Hepatocyte (in vitro differentiated cells): Measurements from ENCODE around the gene KLHL36. TPM values are rescaled to one million over a fixed set of nuclear protein-coding genes. Genes with fewer than 3 reads are reported as not detected.
"Not testable (repeated sequence)": the region's sequence is repeated elsewhere in the genome, so short reads cannot be mapped to it uniquely, and the experiment has no call there.

Experiments
- DNase-seq: peaks from one replicate; pipeline ENCODE4 v3.0.0-alpha.2; 2016; ENCODE audit warnings: low spot score
- H2AFZ ChIP-seq: fragments of 200-600 bp; sonication (generic); 2 replicates; pipeline ENCODE4 v1.6.0; 2016; ENCODE audit warnings: antibody characterized with exemption, mild to moderate bottlenecking
- H3K27ac ChIP-seq: fragments of 200-600 bp; sonication (generic); 2 replicates; pipeline ENCODE4 v1.5.1; 2016; ENCODE audit warnings: mild to moderate bottlenecking
- H3K27me3 ChIP-seq: fragments of 200-600 bp; sonication (generic); 2 replicates; pipeline ENCODE4 v1.6.1; 2016
- H3K36me3 ChIP-seq: fragments of 200-600 bp; sonication (generic); replicated peaks from 2 replicates; pipeline ENCODE4 v1.5.1; 2016; ENCODE audit warnings: low read depth; ENCODE audit not compliant: insufficient read depth
- H3K4me1 ChIP-seq: fragments of 200-600 bp; sonication (generic); 2 replicates; pipeline ENCODE4 v1.5.1; 2016; ENCODE audit warnings: mild to moderate bottlenecking, moderate library complexity; ENCODE audit not compliant: insufficient read depth
- H3K4me2 ChIP-seq: fragments of 200-600 bp; sonication (generic); 2 replicates; pipeline ENCODE4 v1.6.0; 2016
- H3K4me3 ChIP-seq: fragments of 200-600 bp; sonication (generic); 2 replicates; pipeline ENCODE4 v1.5.1; 2016; ENCODE audit warnings: mild to moderate bottlenecking
- H3K79me2 ChIP-seq: fragments of 200-600 bp; sonication (generic); 2 replicates; pipeline ENCODE4 v1.6.0; 2017; ENCODE audit warnings: mild to moderate bottlenecking
- H3K9me2 ChIP-seq: fragments of 200-600 bp; sonication (generic); replicated peaks from 2 replicates; pipeline ENCODE4 v1.6.0; 2017; ENCODE audit warnings: mild to moderate bottlenecking; ENCODE audit not compliant: insufficient read depth
- H3K9me3 ChIP-seq: fragments of 200-600 bp; sonication (generic); 2 replicates; pipeline ENCODE4 v1.5.1; 2016; ENCODE audit warnings: low read depth, mild to moderate bottlenecking
- H4K20me1 ChIP-seq: fragments of 200-600 bp; sonication (generic); 2 replicates; pipeline ENCODE4 v1.6.0; 2016; ENCODE audit warnings: mild to moderate bottlenecking; ENCODE audit not compliant: insufficient read depth, poor library complexity, severe bottlenecking
- EZH2 ChIP-seq: fragments of 200-600 bp; sonication (generic); IDR thresholded peaks from 2 replicates; pipeline ENCODE4 v1.6.1; 2016; ENCODE audit warnings: antibody characterized with exemption, mild to moderate bottlenecking, borderline replicate concordance
- EZH2phosphoT487 ChIP-seq: fragments of 200-600 bp; sonication (generic); IDR thresholded peaks from one replicate; pipeline ENCODE4 v1.6.1; 2018; ENCODE audit warnings: antibody characterized with exemption, mild to moderate bottlenecking, low read depth, moderate library complexity; ENCODE audit not compliant: unreplicated experiment, severe bottlenecking
- whole genome bisulfite sequencing: methylation state at CpG from one replicate; pipeline ENCODE4 v1.1.6; 2016; ENCODE audit warnings: low lambda C conversion rate; ENCODE audit errors: missing lambda C conversion rate; 5-methylcytosine and 5-hydroxymethylcytosine counted together
- polyA plus RNA-seq: library from polyadenylated mRNA; unstranded; fragments of >200 nt; fragmentation: Nextera tagmentation; extraction: Ambion mirVana; gene quantifications from 2 replicates; pipeline ENCODE4 v1.2.1, GENCODE V29; 2016
- total RNA-seq: library from RNA; depleted of rRNA; stranded (reverse); fragments of >200 nt; gene quantifications from 2 replicates; pipeline ENCODE4 v1.2.3, GENCODE V29; 2014
- TF ChIP-seq, protein P1 (sequence below): fragments of 200-600 bp; sonication (generic); IDR thresholded peaks from 2 replicates; pipeline ENCODE4 v1.5.1; 2016; ENCODE audit warnings: antibody characterized with exemption, mild to moderate bottlenecking; ENCODE audit not compliant: poor library complexity

The KLHL36 gene
- total and polyA plus RNA-seq, 2 experiments from 2014 or later = 24.4 to 50.5 TPM

DNA sequence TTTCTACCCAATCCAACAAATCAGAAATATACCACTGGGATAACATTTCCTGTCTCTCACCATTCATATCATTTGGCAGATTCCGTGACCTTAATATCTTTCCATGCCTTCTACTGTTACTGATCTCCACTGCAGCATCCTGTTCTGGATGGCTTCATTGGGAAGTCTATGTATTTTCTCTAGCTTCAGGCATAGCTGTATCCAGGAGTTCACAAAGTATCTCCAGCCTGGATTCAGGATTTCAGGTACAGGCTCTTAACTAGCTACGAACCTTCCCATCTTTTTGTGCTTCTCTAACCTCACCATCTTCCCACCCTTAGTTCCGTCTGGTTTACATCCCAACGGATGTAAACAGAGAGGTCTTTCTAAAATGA is 36.3 kb downstream of the KLHL36 start:
- 90% methylated on average over 4 of the region's 4 CpGs for WGBS
- Histone ChIP-seq H2AFZ (no peak overlapping the region), H4K20me1 (no peaks in the 10 kb centered on the region), H3K27ac (no peak overlapping the region), H3K4me2 (no peak overlapping the region), H3K4me1 (no peaks in the 10 kb centered on the region), H3K4me3 (no peak overlapping the region), H3K27me3 (no peaks in the 10 kb centered on the region), H3K79me2 (no peaks in the 10 kb centered on the region), H3K9me3 (no peaks in the 10 kb centered on the region), H3K36me3 (no peaks in the 10 kb centered on the region), H3K9me2 (no peaks in the 10 kb centered on the region)
- TF ChIP-seq, protein P1, sequence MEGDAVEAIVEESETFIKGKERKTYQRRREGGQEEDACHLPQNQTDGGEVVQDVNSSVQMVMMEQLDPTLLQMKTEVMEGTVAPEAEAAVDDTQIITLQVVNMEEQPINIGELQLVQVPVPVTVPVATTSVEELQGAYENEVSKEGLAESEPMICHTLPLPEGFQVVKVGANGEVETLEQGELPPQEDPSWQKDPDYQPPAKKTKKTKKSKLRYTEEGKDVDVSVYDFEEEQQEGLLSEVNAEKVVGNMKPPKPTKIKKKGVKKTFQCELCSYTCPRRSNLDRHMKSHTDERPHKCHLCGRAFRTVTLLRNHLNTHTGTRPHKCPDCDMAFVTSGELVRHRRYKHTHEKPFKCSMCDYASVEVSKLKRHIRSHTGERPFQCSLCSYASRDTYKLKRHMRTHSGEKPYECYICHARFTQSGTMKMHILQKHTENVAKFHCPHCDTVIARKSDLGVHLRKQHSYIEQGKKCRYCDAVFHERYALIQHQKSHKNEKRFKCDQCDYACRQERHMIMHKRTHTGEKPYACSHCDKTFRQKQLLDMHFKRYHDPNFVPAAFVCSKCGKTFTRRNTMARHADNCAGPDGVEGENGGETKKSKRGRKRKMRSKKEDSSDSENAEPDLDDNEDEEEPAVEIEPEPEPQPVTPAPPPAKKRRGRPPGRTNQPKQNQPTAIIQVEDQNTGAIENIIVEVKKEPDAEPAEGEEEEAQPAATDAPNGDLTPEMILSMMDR = no peak
- no peak for DNase-seq

DNA sequence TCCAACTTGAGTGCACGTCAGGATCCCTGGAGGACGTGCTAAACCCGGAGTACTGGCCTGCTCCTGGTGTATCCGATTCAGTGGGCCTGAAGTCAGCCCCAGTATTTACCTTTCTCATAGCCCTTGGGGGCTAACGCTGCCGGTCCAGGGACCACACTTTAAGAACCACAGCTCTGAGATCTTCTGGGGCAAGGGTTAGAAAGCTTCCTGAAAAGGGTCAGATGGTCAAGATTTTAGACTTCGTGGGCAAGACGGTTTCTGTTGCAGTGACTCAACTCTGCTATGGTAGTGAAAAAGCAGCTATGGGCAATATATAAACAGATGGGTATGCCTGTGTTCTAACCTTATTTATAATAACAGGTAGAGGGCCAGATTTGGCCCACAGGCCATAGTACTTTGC is 36.9 kb downstream of the KLHL36 start:
- Histone ChIP-seq H3K79me2 (no peaks in the 10 kb centered on the region), H2AFZ (no peak overlapping the region), H3K4me1 (no peaks in the 10 kb centered on the region), H3K9me2 (no peaks in the 10 kb centered on the region), H4K20me1 (no peaks in the 10 kb centered on the region), H3K27ac (no peak overlapping the region), H3K36me3 (no peaks in the 10 kb centered on the region), H3K27me3 (no peaks in the 10 kb centered on the region), H3K4me3 (no peak overlapping the region), H3K9me3 (no peaks in the 10 kb centered on the region), H3K4me2 (no peak overlapping the region)
- no peak for DNase-seq
- 76% methylated on average over 8 of the region's 8 CpGs for WGBS
- no peak for TF ChIP-seq EZH2
- TF ChIP-seq EZH2phosphoT487 = no peak
- TF ChIP-seq, protein P1 = no peak

DNA sequence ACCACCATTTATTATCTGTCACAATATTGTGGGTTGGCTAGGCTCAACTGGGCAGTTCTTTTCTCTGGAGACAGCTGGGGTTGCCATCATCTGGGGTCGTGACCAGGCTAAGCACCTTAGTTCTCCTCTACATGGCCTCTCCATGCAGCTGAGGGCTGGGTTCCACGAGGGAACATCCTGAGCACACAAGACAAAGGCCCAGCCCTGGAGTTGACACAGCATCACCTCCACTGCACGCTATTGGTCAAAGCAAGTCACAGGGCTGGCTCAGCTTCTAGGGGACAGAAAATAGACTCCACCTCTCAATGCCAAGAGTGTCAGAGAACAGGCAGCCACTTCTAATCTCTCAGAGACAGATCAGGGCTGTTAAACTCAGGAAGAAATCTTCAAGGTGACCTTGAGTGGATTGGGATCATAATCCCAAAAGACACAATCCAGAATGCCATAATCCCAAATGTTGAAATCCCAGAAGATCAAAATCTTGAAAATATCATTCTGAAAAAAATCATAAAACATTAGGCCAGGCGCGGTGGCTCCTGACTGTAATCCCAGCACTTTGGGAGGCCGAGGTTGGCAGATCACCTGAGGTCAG is 38.5 kb downstream of the KLHL36 start:
- Histone ChIP-seq H3K36me3 (no peaks in the 10 kb centered on the region), H3K4me2 (no peak overlapping the region), H3K4me1 (peaks cover 12% of the 10 kb centered on the region), H3K27me3 (no peaks in the 10 kb centered on the region), H3K9me3 (no peaks in the 10 kb centered on the region), H2AFZ (no peak overlapping the region), H3K79me2 (no peaks in the 10 kb centered on the region), H4K20me1 (no peaks in the 10 kb centered on the region), H3K9me2 (no peaks in the 10 kb centered on the region), H3K4me3 (no peak overlapping the region), H3K27ac (no peak overlapping the region)
- no peak for DNase-seq
- TF ChIP-seq EZH2phosphoT487 (no peak), EZH2 (no peak)
- TF ChIP-seq, protein P1 = no peak
- WGBS = 84% methylated on average over 6 of the region's 6 CpGs

DNA sequence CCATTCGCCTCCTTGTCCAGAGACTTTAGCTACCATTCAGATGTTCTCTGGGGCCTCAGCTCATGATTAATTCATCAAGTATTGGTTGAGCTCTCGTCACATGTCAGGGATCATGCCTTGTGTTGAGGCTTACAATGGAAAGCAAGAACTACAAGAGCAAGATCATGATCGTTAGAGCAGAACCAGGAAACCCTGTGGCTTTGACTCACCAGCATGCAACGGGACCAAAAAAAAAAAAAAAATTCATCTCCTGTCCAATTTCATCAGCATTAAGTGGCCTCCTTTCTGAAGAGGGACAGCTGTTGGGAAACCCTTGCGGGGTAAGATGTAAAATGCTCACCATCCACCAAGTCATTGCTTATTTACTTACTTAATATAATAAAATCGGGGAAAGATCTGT is 39.4 kb downstream of the KLHL36 start:
- Histone ChIP-seq H3K4me2 (no peak overlapping the region), H3K27ac (no peak overlapping the region), H3K4me3 (no peak overlapping the region), H3K79me2 (no peaks in the 10 kb centered on the region), H3K36me3 (no peaks in the 10 kb centered on the region), H4K20me1 (no peaks in the 10 kb centered on the region), H3K4me1 (peaks cover 12% of the 10 kb centered on the region), H3K9me2 (no peaks in the 10 kb centered on the region), H3K9me3 (no peaks in the 10 kb centered on the region), H2AFZ (no peak overlapping the region), H3K27me3 (no peaks in the 10 kb centered on the region)
- WGBS = 88% methylated on average over 6 of the region's 6 CpGs
- TF ChIP-seq EZH2 (no peak), EZH2phosphoT487 (no peak)
- TF ChIP-seq, protein P1 = no peak
- DNase-seq = no peak

DNA sequence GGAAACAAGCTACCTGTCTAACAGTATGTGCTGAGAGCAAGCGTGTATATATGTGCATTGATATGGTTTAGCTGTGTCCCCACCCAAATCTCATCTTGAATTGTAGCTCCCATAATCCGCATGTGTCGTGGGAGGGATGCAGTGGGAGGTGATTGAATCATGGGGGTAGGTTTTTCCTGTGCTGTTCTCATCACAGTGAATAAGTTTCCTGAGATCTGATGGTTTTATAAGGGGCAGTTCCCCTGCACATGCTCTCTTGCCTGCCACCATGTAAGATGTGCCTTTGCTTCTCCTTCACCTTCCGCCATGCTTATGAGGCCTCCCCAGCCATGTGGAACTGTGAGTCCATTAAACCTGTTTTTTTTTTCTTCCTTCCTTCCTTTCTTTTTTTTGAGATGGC is 39.9 kb downstream of the KLHL36 start:
- H3K27ac ChIP-seq, H3K36me3 ChIP-seq, H3K79me2 ChIP-seq, H3K9me3 ChIP-seq, H3K9me2 ChIP-seq, H3K27me3 ChIP-seq, H2AFZ ChIP-seq, H3K4me2 ChIP-seq, H3K4me3 ChIP-seq, H4K20me1 ChIP-seq, DNase-seq: not testable (repeated sequence)
- H3K4me1 ChIP-seq = peaks cover 12% of the 10 kb centered on the region
- WGBS = 97% methylated on average over 4 of the region's 4 CpGs
